ENCODE data around the gene KCNA4.
"Not testable (repeated sequence)": the region's sequence is repeated elsewhere in the genome, so short reads cannot be mapped to it uniquely, and the experiment has no call there.

Gene KCNA4

GRCh38 chr11:30016588-30017363, at the start of gene KCNA4:
Gene KCNA4, minus strand, starts transcription at chr11:30017030. Its CDS starts 4,352 bp downstream, at chr11:30012678.
- DNase-seq = peak; percentile 19

- no peak for DNase-seq
These were observed 45.3 kb upstream of the KCNA4 start for GRCh38 chr11:30062103-30062502.

- no peak for DNase-seq
These were observed 42.5 kb upstream of the KCNA4 start for GRCh38 chr11:30059172-30059815.

GRCh38 chr11:30049214-30049613, 32.4 kb upstream of the KCNA4 start:
- DNase-seq = no peak

GRCh38 chr11:30046578-30046945, 29.7 kb upstream of the KCNA4 start:
- no peak for DNase-seq

GRCh38 chr11:30045921-30046577, 29.2 kb upstream of the KCNA4 start:
- no peak for DNase-seq

GRCh38 chr11:30045144-30045543, 28.3 kb upstream of the KCNA4 start:
- no peak for DNase-seq

GRCh38 chr11:30041171-30041570, 24.3 kb upstream of the KCNA4 start:
- DNase-seq = no peak

GRCh38 chr11:30034746-30035145, 17.9 kb upstream of the KCNA4 start:
- not testable (repeated sequence) for DNase-seq

- DNase-seq = not testable (repeated sequence)
These were observed 17.3 kb upstream of the KCNA4 start for GRCh38 chr11:30034166-30034565.

- DNase-seq = no peak
These were observed 8.7 kb upstream of the KCNA4 start for GRCh38 chr11:30025396-30026139.

- DNase-seq = no peak
These were observed 6.2 kb upstream of the KCNA4 start for GRCh38 chr11:30023074-30023473.

GRCh38 chr11:30019481-30019880, 2.7 kb upstream of the KCNA4 start:
- DNase-seq = no peak

GRCh38 chr11:30018495-30018894, 1.7 kb upstream of the KCNA4 start:
- no peak for DNase-seq

- no peak for DNase-seq
These were observed 640 bp upstream of the KCNA4 start for GRCh38 chr11:30017445-30017895.

GRCh38 chr11:30015725-30016412, 961 bp downstream of the KCNA4 start:
- DNase-seq = no peak

GRCh38 chr11:30012346-30012745, 4.5 kb downstream of the KCNA4 start:
- DNase-seq = no peak

- no peak for DNase-seq
These were observed 7.8 kb downstream of the KCNA4 start for GRCh38 chr11:30009060-30009459.

- no peak for DNase-seq
These were observed 10.0 kb downstream of the KCNA4 start for GRCh38 chr11:30006876-30007275.

GRCh38 chr11:30002157-30002785, 14.6 kb downstream of the KCNA4 start:
- no peak for DNase-seq

- DNase-seq = no peak
These were observed 15.7 kb downstream of the KCNA4 start for GRCh38 chr11:30000986-30001750.

All from NCI-H1105 (cell line).